Endothelial cell of hepatic sinusoid (primary cell): ENCODE measurements around the gene PRKCE.

ENCODE experiments used
- in situ Hi-C: cut with HindIII; loops from 2 replicates; pipeline ENCODE4 v1.10.0; 2017; ENCODE audit warnings: low sequenced_read_pairs

The PRKCE gene

DNA sequence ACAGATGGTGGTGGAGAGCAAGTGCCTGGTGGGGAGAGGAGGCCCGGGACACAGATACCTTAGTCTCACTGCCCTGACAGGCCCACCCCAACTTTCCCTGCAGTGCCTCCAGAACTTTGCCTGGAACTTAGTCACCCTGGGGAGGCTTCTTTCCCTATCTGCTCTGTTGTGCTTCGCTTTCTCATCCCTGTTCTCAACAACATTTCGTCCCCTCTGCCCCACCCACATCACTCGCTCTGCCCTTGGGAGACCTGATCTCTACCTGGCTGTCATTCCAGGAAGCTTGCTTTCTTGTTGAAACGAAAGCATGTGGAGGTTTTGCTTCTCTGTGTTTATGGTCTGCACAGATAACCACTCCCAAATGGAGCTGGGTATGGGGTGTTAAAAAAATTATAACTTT is 93.8 kb downstream of the PRKCE start:
- in situ Hi-C loops = no loop called here

DNA sequence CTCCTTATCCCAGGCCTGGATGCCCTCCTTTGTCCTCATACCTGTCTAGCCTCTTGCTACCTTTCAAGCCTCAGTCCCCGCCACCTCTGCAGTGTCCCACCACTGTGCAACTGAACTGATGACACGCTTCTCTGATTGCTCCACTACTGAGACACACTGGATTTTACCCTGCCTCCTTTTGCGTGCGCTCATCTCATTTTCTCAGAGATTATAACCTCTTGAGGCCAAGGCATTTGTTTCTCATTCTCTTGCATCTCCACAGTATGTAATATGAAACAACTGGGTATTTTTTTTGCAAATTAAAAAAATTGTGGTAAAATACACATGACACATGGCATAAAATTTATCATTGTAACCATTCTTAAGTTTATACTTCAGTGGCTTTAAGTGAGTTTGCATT is 95.4 kb downstream of the PRKCE start:
- in situ Hi-C loops = no loop called here

DNA sequence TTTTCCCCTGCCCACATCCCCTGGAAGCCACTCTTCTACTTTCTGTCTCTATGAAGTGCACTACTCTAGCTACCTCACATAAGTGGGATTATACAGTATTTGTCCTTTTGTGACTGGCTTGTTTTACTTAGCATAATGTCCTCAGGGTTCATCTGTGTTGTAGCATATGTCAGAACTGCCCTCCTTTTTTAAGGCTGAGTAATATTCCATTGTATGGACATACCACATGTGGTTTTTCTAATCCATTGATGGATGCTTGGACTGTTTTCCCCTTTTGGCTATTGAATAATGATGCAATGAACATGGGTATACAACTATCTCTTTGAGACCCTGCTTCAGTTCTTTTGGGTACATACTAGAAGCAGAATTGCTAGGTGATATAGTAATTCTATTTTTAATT is 95.9 kb downstream of the PRKCE start:
- in situ Hi-C loops = no loop called here

DNA sequence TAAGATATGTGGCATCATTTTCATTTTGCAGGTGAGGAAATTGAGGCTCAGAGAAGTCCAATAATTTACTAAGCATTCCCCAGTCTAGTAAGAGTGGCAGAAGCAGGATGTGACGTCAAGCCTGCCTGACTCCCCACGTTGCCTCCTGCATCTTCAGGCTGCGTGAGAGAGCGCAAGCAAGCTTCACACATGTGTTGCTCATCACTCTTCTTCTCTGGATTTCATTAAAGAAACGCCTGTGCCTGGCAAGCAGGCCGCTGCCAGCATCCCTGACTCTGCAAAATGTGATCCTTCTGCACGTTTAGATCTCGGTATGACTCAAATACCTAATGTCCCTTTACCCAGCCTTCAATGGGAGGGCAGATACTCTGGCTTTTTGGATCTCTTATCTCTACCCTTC is 96.8 kb downstream of the PRKCE start:
- in situ Hi-C loops = no loop called here

DNA sequence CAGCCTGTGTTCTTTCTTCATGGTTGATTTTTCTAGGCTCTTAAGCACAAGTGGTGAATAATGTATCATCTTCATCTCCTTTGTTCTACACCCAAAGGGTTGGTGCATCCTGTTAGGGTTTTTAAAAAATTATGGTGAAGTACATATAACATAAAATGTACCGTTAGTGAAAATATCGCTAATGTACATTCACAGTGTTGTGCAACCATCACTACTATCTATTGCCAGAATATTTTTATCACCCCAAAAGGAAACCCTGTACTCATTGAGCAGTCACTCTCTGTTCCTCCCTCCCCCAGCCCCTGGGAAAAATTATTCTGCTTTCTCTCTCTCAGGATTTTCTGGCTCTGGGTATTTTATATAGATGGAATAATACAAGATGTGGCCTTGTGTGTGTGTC is 98.5 kb downstream of the PRKCE start:
- in situ Hi-C loops = no loop called here

DNA sequence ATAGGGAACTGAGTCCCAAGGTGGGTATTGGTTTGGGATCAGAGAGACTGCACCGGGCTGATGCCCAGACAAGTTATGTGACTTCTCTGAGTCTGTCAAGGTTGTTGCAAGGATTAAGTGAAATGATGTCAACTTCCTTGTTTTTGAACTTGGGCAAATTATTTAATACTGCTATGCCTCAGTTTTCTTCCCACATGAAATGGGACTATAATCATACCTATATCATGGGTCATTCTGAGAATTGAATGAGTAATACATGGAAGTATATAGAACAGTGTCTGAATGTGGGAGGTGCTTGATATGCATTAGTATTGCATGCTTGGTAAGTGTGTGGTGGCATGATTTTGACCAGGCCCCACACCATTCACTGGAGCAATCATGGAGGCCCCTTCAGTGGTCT is 99.0 kb downstream of the PRKCE start:
- in situ Hi-C loops = no loop called here

DNA sequence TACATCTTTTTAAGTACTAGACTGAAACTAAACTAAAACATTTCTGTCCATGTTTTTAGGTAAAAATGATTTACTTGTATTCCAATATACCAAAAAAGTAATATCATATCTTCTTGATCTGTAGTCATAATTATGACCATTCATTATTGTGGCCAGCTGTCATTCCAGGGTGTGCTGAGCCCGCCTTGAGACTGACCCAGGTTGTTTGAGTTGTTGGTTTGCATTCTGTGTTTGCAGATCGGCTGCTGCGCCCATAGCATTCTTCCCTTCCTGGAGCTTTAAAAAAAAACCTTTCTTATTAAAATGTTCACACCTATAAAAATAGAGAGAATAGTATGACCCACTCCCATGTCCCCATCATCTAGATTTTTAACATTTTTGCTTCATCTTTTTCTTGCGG is 101.9 kb downstream of the PRKCE start:
- in situ Hi-C loops = no loop called here

DNA sequence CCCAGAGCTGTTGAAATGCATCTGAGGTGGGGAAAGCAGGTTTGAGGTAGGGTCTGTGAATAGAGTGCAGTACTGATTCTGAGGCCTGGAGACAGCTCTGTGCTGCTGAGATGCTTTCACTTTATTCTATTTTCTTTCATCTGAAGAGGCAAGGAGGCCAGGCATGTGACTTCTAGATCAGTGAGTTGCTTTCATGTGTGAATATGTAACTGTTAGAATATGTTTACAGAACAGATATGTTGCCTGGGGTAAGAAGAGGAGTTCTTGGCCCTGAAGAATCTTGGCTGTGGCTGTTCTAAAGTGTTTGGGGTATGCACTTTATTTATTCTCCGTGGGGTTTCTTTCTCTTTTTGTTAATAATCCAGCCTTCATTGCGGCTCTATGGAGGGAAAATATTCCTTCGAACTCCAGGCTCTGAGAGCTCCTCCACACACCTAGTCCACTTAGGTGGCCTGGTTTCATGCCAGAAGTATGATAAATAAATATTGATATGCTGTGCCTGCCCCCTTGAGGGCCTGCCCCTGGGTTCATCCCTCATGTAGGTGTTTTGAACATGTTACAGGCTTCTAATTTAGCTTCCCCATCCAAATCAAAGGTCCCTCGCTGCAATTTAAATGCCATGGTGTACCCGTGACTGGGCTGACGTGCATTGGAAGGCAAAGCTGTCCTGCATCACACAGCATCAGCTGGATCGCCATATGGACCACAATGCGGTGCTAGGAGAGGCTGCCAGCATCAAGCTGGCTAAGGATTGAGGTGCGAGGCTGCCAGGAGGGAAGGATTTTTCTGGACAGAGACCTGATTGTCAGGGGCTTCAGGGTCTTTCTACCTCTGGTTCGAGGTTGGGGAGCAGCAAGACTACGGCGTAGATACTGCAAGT is 102.9 kb downstream of the PRKCE start:
- in situ Hi-C loops = no loop called here

DNA sequence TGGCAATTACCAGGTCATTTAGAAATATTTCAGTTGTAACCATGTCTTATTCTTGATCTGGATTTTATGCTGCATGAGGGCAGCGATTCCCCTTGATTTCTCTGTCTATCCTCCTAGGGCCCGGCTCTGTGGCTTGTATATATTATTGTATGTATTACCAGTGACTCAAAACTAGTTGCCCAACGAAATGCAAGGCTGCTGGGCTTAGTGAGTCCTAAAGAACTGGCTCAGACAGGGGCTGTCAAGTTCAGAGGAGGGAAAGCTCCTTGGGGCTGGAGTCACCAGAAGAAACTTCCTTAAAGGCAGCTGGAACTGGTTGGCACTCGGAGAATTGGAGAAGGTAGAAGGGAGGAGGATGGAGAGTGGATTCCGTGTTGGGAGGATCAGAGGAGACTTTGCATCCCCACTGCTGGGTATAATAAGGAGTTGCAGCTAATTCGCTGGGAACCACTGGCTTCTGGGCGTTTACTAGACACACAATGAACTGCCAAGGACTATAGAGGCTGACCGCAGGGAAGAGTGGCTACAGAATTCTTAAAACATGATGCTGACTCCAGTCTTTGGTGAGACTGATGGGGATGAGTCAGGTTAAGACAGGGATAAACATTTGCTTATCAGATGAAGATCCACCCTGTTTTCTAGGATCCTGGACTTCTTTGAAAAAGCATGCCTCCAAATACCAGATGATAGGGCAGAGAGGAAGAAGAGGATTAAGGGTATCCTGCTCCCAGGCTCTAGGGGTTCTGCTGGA is 104.3 kb downstream of the PRKCE start:
- in situ Hi-C loops = no loop called here

DNA sequence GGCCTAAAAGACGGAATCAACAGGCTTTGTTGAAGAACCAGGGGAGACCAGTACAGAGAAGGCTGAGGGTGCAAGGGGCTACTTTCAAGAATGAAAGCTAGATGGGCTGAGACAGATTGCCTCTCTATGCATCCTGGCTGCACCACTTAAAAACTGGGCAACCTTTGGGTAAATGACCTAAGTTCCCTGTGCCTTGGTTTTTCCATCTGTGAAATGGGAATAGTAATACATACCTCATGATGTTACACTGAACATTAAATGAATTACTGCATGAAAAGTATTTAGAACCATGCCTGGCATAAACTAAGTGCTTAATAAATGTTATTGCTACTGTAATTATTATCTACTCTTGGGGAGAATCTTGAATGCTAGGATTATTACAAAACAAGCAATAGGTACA is 106.5 kb downstream of the PRKCE start:
- in situ Hi-C loops = no loop called here

DNA sequence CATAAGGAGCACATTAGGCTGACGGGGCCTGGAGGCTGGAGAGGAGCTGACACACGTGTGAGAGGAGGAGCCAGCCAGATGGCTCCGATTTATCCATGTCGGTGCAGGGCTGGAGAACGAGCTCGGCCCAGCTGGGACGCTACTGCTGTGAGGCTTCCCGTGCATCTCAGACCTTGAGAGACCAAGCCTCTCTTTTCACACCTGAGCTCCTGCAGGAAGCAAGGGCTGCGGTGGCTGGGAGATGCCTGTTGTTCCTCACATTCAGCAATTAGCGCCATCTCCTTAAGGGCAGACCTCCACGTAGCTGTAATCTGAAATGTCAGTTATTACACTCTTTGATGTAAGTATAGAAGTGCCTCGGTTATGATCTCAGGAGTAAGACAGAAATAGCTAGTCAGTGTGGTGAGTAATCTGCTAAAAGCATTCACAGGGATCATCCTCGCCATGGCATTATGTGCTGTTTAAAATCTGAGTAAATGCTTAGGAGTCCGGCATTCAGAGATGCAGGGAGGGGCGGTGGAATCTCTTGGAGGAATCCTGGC is 107.9 kb downstream of the PRKCE start:
- in situ Hi-C loops = no loop called here

DNA sequence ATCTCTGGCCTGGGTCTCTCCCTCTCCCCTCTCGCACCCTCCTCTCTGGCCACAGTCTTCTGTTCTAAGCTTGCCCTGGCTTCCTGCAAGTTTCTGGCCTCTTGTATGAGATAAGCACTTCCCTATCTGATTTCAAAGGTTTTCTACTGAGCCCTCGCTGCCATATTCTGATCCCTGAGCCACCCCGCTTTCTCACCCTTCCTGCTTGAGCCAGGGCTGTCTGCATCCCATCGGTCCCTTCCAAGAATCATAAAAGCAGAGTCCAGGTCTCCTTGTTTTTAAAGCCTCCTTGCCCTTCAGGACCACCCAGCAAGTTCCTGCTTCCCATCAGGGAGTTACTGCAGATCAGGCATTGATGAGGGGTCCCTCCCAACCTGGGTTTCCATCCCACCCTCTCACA is 110.2 kb downstream of the PRKCE start:
- in situ Hi-C loops = loop anchor here (10.0 kb wide), 2 partner anchors 77 to 117 kb away; no protein-coding TSS in a partner anchor

DNA sequence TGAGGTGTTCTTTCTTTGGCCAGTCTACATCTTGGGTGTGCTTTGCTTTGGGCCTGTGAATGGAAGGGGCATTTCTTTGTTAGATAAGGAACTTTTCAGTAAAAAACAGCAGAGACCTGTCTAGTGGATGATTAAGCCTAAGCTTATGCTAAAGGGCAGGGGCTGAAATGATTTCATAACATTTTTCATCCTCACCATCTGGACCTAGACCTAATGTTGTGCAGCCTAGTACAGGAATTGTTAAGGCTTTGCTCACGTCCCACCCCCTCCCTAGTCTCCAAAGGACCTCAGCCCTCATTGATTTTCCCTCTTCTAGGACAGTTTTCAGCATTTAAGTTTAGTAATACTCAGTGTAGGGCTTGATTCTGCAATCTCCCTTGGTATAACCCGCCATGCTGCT is 111.8 kb downstream of the PRKCE start:
- in situ Hi-C loops = loop anchor here (10.0 kb wide), 2 partner anchors 78 to 118 kb away; no protein-coding TSS in a partner anchor

DNA sequence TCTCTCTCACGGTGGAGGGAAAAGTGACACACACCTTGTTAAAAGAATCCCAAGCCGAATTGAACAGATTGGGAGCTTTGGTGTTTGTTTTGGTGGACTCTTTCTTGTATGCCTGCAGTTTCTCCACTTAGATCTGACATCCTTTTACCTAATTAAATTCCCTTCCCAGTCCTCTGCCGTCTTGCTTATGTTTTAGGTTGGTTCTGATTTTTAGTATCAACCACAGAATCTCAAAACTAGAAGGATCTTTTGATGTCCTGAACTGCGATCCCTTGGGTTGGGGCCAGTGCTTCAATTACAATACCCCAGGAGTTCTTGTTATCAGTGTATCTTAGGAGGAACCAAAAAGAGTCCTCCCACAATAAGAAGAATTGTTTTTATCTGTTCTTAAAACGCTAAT is 112.3 kb downstream of the PRKCE start:
- in situ Hi-C loops = loop anchor here (10.0 kb wide), 2 partner anchors 79 to 119 kb away; no protein-coding TSS in a partner anchor

DNA sequence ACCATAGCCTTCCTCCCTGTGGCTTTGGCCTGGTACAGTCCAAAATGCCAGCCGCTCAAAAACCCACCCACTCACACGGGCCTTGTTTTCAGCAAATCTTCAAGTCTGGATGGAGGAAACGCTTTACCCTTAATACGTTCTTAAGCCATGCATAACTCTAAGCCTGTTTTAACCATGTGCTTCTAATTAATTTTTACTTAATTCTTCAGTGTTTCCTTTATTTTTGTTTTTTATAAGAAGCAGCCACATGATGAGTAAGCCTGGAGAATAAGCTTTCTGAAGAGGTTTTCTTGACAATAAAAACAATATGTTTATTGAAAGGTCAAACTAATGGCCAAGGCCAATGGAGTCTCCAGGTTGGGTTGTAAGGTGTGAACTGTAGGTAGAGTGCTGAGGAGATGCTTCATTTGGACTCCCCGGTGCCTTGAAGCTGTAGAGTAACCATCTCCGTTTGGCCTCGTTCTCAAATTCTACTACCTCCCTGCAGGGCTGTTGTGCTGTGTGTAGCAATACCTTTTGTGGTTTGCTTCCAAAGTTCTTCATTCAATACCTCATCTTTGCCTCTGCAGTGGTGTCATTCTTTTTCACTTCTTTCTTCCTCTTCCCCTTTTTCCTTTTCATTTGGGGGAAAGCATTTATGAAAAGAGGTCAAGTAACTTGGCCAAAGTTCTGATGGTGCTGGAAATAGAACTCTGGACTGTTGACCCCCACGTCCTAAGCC is 113.7 kb downstream of the PRKCE start:
- in situ Hi-C loops = loop anchor here (5.0 to 10.0 kb wide), 4 partner anchors 52 to 120 kb away; no protein-coding TSS in a partner anchor

DNA sequence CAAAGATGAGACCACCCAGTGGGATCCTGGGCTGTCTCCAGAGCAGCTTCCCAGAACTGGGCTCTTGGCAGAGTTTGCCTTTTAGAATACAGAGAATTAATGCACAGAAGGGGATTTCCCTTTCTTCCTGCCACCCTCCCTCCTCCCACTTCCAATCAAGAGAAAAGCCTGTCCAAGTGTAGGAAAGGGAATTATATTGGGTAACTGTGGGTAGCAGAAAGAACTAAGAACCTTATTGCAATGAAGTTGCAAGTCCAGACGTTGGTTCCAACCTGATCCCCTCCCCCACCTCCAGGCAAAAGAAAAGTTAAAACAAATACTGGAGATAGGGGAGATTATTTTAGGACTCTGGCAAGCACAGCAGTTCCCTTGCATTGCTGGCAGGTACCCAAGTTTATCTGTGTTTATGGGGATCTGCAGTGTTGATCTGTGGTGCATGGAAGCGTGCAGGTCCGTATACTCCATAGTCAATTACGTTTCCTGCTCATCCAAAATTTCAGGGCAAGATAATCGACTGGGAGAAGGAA is 114.3 kb downstream of the PRKCE start:
- in situ Hi-C loops = loop anchor here (5.0 to 10.0 kb wide), 4 partner anchors 52 to 121 kb away; no protein-coding TSS in a partner anchor

DNA sequence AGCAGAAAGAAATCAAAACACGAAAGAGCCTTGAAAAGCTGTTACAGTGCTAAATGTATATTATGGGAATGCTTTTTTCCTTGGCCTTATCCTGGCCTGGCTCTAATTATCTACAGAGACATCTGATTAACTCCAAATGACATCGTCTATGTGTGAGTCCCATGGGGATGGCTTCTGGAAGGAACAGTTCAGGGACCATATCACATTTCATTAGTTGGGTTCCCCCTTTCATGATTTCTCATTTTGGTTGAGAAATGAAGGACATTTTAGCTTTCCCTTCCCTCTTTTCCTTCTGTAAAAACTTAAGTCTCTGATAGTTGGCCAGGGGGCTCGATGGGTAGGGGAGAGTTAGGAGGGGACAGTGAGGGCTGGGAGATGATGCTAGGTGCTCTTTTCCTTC is 116.7 kb downstream of the PRKCE start:
- in situ Hi-C loops = loop anchor here (5.0 to 10.0 kb wide), 4 partner anchors 49 to 123 kb away; no protein-coding TSS in a partner anchor

DNA sequence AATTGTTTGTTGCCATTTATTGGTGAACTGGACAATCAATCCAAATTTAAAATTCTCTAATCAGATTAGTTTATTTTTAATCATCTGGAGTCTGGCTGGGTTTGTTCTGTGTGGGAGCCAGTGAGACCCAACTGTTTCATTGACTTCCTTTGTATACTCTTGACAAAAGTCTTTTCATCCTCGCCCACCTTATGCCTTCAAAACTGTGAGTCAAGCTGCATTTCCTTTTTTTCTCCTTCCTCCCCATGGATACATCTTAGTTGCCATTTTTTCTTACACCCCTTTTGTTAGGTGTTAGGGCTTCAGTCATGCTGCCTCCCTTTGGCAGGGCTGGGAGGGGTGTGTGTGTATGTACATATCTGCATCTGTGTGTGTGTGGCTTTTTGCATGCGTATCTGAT is 117.6 kb downstream of the PRKCE start:
- in situ Hi-C loops = loop anchor here (5.0 to 10.0 kb wide), 4 partner anchors 48 to 124 kb away; no protein-coding TSS in a partner anchor

DNA sequence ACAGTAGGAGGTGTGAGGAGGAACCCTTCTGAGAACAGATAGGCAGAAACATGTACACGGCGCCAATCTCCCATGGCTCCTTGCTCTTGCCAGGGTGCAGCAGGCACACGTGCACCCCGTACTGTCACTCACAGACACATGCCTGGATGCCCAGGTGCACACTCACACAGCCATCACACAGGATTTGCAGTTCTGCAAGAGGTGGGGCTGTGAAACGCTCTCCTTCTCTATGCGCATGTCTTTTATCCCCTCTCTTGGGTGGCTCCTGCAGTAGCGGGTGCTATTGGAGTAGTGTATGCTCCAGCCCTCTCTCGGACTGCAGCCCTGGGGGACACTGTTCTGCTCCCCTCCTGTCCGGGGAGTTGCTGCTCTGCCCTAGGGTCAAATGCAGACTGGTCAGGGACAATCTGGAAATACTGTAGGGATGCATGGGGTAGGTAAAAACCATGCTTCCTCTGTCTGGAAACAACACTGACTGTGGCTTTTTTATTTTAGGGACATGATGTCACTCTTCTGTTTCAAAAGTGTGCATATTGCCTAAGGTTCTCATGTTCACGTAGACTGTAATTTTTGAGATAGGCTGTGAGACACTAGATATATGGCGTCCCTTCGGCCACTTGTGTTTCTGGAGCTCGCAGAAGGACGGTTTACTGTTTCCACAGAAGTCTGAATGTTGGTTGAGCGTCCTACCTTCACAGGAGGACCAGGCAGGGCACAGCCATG is 118.5 kb downstream of the PRKCE start:
- in situ Hi-C loops = loop anchor here (5.0 to 10.0 kb wide), 4 partner anchors 47 to 125 kb away; no protein-coding TSS in a partner anchor

DNA sequence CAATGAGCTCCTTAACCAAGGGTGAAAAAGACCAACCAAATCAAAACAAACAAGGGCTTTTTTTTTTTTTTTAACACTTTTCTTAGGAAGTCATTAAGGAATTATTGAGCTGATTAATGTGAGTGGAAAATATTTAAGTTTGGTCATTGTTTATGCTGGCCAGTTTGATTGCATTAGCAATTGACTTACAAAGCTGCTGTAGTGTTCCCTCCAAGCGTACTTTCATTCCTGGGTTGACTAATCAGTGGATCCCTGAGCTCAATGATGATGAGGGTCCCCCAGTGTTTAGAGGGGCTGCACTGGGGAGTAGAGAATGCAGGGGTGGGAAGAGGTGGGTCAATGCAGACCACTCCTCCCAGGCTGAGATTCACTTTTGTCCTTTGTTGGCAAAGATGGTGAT is 119.3 kb downstream of the PRKCE start:
- in situ Hi-C loops = no loop called here
